Measurements from ENCODE around the gene REXO1. TPM values are rescaled to one million over a fixed set of nuclear protein-coding genes. Genes with fewer than 3 reads are reported as not detected.

The REXO1 gene
- polyA plus RNA-seq, 2 of the 4 experiments (the other 2 are of a cell fraction), result 5.6 to 13.8 TPM

GRCh38 chr19:1825909-1826556 is 22.2 kb downstream of the REXO1 start:
- Histone ChIP-seq H3K9me3 (no peaks in the 10 kb centered on the region), H3K27ac (peak overlapping the region in 1 of 2 experiments; percentile 51; a peak in 2 of 6 replicates), H3K4me2 (0 out of 3 replicates have a peak overlapping the region, but pooled peaks have one; percentile 14), H3K4me3 (no peak overlapping the region), H3K4me1 (peaks cover 10% of the 10 kb centered on the region)
- FAIRE-seq (no peak), DNase-seq (ENCODE audit: low read depth in 1 of 2, low spot score in 1 of 2) (peak; percentile 62 to 88), ATAC-seq (peak; percentile 85 to 89)
- WGBS (ENCODE audit: missing lambda C conversion rate), result 56% methylated on average over 3 of the region's 15 CpGs
- CTCF ChIA-PET, result interaction anchor here (0.6 to 14.1 kb wide), 43 partner anchors 8 to 381 kb away, joined by 3 to 212 read pairs (median 4); no protein-coding TSS in a partner anchor
- POLR2A ChIA-PET, result no interaction called here
- TF ChIP-seq CTCF (IDR thresholded peaks at IDR 0.05) (peak; percentile 65), RAD21 (conservative IDR thresholded peaks at IDR 0.05 in 1 of 2, IDR thresholded peaks at IDR 0.05 in 1 of 2) (peak; percentile 62 to 68), SREBF2 (IDR thresholded peaks at IDR 0.05) (no peak), SMC3 (IDR thresholded peaks at IDR 0.05) (peak; percentile 35; the same call in 1 of the 3 replicates)

GRCh38 chr19:1824252-1824622 is 24.0 kb downstream of the REXO1 start:
- no peaks in the 10 kb centered on the region for H3K9me3 ChIP-seq
- DNase-seq (ENCODE audit: low read depth in 1 of 2, low spot score in 1 of 2), result no peak
- no peak for ATAC-seq
- peaks cover 10% of the 10 kb centered on the region for H3K4me1 ChIP-seq
- POLR2A ChIA-PET, result no interaction called here
- H3K4me3 ChIP-seq, result no peak overlapping the region
- CTCF ChIA-PET, result interaction anchor here (0.7 to 14.1 kb wide), 7 partner anchors 10 to 320 kb away, joined by 3 to 212 read pairs (median 5); no protein-coding TSS in a partner anchor
- TF ChIP-seq BHLHE40 (IDR thresholded peaks at IDR 0.05; ENCODE audit: low read depth, low read length) (no peak), EHMT2 (IDR thresholded peaks at IDR 0.05; ENCODE audit: low read depth) (no peak), ZC3H11A (IDR thresholded peaks at IDR 0.05) (no peak), RARB (CRISPR knock-in tag; IDR thresholded peaks at IDR 0.05) (no peak), RCOR1 (IDR thresholded peaks at IDR 0.05; ENCODE audit: low read depth, low read length) (no peak), MAZ (IDR thresholded peaks at IDR 0.05; ENCODE audit: borderline replicate concordance, low read depth, low read length) (no peak), EP300 (IDR thresholded peaks at IDR 0.05) (no peak), FOSL2 (IDR thresholded peaks at IDR 0.05) (no peak), FOSL2 (CRISPR knock-in tag; IDR thresholded peaks at IDR 0.05) (no peak), ZSCAN20 (CRISPR knock-in tag; IDR thresholded peaks at IDR 0.05) (no peak), CEBPB (IDR thresholded peaks at IDR 0.05) (no peak), POLR2A (IDR thresholded peaks at IDR 0.05; ENCODE audit: low read length) (no peak), TFCP2L1 (CRISPR knock-in tag; IDR thresholded peaks at IDR 0.05) (no peak), POLR2AphosphoS2 (conservative IDR thresholded peaks at IDR 0.05; ENCODE audit: low read length) (no peak), HMGXB4 (CRISPR knock-in tag; IDR thresholded peaks at IDR 0.05; ENCODE audit: borderline replicate concordance) (no peak), JUNB (IDR thresholded peaks at IDR 0.05) (no peak), E2F6 (IDR thresholded peaks at IDR 0.05; ENCODE audit: borderline replicate concordance, low read depth) (no peak), PHF8 (IDR thresholded peaks at IDR 0.05; ENCODE audit: borderline replicate concordance, low read depth) (no peak), MAFK (IDR thresholded peaks at IDR 0.05; ENCODE audit: partially characterized antibody) (no peak)
- no peak for FAIRE-seq
- H3K27ac ChIP-seq, result no peak overlapping the region
- 89% methylated on average over 6 of the region's 14 CpGs for WGBS (ENCODE audit: missing lambda C conversion rate)
- H3K4me2 ChIP-seq, result no peak overlapping the region

All from A549 (cell line).